Renal cortical epithelial cell (primary cell): ENCODE results near the gene DCAF8L2. TPM values are rescaled to one million over a fixed set of nuclear protein-coding genes. Genes with fewer than 3 reads are reported as not detected.
"Not testable (repeated sequence)": the region's sequence is repeated elsewhere in the genome, so short reads cannot be mapped to it uniquely, and the experiment has no call there.

Experiments used
- DNase-seq: peaks from one replicate; pipeline ENCODE4 v3.0.0-alpha.2; 2011; ENCODE audit warnings: low read depth
- total RNA-seq: library from RNA; depleted of rRNA; stranded (reverse); fragments of >200 nt; gene quantifications from 2 replicates; pipeline ENCODE4 v1.2.3, GENCODE V29; 2014

DCAF8L2 gene
- total RNA-seq, 1 donor from 2014 or later: not detected

DNA sequence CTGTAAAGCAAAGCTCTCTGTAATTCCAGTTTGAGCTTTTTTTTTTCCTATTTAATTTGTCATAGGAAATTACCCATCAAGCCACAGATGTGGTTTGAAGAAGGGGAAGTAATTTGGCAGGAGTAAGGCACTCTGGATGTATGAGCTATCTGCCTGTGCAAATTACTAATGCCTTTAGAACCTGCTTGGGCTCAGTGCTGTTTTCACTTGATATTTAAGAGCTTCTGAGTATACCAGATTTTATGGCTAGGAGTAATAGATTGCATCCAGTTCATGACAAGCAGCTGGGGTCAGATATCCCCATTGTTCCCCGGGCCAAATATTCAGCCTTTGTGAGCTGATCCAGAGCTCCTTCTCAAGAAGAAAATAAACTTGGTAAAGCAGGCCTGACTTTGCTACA is 89.1 kb downstream of the DCAF8L2 start:
- DNase-seq: no peak

DNA sequence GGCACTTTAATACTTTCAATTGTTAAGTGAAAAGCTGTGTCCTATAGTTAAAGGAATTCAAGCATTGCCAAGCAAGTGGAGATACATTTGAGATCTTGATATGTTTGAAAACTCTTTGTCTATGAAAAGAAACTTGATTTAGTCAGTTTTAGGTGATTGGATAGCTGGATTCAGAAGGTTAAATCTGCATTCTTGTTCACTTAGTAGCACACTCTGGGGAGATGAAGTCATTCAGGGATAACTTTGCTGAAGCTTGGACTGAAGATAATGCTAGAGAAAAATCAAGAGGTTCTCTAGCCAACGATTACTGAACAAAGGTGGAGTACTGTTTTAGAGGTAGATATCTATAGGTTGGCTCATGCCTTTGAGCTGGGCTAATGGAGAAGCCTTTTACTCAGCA is 90.6 kb downstream of the DCAF8L2 start:
- DNase-seq: no peak

DNA sequence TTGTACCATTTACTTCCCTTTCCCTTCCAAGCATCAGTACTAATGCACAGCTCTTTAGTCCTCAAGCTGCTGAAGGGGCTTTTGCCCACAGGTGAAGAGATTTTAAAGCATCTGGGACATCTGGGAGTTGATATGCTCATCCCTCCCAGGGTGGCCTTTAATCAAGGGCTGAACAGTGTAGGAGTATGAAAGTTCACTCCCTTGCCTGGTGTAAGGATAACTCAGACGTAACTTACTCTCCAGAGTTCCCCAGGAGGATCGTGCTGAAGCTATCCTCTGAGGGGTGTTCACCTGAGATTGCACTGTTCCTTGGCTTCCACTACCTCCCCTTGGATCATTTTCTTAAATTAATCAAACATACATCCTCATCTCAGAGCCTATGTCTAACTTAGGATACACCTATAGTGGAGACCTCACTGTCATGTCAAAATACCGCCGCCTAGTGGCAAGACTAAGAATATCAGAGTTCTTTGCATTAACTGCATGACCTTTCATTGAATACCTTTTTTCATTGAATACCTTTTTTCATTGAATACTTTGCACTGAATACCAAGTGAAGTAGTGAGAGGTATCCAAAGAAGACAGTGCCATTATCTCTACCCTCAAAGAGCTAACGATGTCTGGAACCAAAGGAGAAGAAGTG is 93.5 kb downstream of the DCAF8L2 start:
- not testable (repeated sequence) for DNase-seq

DNA sequence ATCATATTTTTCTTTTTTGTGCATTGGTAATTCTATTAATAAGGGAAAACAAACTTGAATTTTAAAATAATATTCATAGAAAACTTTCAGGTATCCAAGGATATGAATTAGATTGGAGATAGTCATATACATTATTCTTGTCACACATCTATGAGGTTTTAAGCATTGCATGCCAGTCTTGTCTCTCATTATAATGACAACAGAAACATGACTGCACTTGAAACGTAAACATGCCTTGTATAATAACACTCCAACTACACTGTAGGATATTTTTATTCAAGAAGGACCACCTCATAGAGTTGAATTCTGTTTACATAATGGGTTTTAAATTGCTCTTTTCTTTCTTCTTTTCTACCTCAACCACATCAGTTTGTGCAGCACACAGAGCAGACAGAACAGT is 104.5 kb downstream of the DCAF8L2 start:
- DNase-seq: no peak

DNA sequence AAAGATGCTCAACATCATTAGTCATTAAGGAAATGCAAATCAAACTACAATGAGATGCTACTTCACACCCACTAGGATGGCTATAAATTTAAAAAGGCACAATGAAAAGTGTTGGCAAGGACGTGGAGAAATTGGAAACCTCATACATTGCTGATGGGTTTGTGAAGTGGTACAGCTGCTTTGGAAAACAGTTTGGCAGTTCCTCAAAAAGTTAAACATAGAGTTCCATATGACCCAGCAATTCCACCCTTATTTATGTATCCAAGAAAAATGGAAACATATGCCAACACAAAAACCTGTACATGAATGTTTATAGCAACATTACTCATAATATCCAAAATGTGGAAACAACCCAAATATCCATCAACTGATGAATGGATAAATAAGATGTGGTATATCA is 116.4 kb downstream of the DCAF8L2 start:
- DNase-seq: no peak

DNA sequence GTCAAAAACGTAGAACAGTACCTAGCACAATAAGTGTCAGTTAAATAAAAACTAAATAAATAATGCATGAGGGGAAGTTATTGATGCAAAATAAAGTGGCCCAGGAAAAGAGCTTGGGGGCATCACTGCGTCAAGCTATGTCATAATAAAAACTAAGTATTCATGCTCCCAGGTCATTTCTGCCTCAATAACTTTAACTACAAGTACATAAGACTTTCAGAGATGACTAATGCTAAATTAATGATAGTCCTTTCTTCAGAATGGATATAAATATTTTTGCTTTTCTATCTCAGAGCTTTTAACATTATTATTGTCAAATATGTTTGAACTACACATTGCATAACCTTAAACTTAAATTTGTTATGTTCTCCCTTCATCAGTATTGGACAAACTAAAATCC is 125.5 kb downstream of the DCAF8L2 start:
- DNase-seq: peak; percentile 64

DNA sequence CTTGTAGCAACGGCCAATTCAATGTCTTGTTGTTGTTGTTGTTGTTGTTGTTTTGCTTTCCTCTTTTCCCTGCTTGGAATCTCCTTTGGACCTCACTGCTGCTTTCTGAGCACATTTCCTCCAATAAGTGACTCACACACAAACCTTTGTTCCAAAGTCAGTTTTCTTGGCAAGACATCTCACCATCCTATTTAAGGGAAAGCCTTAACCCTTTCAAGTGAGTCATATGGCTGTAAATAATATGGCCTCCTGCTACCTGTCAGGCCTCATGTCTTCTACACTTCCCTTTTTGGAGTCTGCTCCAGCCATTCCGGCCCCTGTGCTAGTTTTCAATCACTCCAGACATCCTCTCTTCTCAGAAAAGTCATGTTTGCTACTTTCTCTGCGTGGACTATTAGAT is 138.1 kb downstream of the DCAF8L2 start:
- DNase-seq: peak; percentile 45

DNA sequence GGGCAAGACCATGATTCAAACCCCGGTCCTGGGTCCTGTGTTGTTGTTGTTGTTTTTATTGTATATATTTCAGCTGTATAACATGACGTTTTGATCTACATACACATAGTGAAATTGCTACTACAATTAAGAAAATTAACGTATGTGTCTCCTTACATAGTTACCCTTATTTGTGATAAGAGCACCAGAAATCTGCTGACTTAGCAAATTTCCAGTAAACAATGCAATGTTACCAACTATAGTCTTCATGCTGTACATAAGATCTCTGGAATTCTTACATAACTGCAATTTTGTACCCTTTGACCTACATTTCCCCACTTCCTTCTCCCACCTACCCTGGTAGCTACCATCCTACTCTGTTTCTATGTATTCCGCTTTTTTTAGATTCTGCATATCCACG is 141.8 kb downstream of the DCAF8L2 start:
- no peak for DNase-seq

DNA sequence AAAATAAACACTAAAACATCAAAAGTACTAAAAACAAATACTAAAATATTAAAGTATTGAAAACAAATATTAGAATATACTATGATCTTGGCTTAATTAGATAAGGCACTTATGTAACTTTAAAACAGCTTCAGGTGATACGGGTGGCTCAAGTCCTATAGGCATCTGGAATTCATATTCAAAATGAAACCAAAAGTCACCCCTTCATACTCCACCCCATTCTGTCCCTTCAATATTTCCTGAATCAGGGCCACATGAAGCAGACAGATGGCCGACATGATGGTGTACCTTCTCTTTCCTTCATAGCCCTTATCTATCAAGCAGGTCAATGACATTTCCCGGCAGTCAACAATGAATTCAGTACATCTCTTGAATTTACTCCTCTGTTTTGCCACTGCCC is 145.8 kb downstream of the DCAF8L2 start:
- DNase-seq: no peak

DNA sequence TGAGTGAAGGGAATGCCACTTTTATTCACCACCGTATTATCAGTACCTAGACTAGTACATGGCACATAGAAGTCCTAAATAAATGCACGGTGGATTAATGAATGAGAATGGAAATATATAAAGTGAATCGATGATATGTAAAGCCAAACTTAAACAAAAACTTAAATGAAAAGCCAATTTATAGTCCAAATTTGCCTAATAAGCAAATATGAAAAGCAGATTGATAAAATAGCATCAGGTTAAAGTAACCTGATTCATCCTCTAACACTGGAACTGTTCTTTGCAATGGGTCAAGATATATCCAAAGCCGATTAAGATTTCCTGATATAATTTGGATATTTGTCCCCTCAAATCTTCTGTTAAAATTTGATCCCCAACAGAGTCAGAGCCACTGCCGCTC is 150.8 kb downstream of the DCAF8L2 start:
- DNase-seq: no peak

DNA sequence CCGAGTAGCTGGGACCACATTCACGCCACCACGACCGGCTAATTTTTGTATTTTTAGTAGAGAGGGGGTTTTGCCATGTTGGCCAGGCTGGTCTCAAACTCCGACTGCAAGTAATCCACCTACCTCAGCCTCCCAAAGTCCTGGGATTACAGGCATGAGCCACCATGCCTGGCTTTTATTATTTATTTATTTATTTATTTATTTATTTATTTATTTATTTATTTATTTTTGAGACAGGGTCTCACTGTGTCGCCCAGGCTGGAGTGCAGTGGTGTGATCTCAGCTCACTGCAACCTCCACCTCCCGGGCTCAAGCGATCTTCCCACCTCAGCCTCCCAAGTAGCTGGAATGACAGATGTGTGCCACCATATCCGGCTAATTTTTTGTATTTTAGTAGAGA is 153.4 kb downstream of the DCAF8L2 start:
- DNase-seq: not testable (repeated sequence)

DNA sequence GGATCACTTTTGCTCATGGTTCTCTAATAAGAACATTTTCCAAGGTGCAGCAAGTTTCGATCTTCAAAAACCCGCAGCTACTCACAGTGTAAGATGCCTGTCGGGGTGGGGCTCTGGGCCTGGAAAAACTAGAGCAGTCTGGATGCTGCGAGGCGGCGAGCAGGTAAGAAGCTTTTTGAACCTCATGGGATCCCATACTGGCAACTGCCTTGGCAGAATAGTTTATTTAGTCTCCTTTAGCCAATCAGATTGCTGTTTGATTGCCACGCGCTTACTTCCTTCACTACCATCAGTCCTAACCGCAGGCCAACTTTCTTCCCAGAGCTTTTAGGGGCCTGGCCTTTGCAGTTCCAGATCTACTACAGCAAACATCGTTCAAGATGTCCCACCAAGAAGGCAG is 156.4 kb downstream of the DCAF8L2 start:
- DNase-seq: no peak

DNA sequence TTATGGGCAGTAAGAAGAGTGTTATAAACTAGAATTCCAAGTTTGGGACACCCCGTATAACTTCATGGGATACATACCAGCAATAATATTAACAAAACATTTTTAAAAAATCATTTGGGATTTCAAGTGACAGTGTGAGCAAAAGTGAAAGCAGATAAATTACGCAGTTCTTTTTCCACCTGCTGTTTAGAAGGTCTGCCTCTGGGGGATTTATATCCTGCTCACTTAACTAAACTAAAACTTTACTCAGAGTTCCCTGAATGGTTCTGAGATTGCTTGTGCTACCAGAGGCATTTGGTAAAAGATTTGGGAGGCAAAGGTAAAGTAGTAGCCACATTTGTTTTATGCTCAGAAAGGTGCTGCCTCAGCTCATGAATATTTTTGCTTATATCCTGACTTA is 160.2 kb downstream of the DCAF8L2 start:
- DNase-seq: not testable (repeated sequence)

DNA sequence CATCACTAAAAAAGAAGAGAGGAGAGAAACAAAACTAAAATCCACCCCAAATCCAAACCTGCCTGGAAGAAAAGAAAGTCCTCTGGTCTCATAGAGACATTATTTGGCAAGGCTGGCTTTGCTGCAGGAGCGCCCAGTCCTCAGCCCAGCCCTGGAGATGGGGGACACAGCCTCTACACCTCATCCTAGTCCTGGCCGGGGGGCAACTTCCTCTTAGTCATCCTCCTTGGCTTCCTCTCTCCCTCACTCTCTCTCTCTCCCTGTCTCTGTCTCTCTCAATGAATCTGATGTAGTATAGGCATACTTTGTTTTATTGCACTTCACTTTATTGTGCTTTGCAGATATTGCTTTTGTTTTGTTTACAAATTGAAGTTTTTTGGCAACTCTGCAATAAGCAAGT is 161.8 kb downstream of the DCAF8L2 start:
- no peak for DNase-seq

DNA sequence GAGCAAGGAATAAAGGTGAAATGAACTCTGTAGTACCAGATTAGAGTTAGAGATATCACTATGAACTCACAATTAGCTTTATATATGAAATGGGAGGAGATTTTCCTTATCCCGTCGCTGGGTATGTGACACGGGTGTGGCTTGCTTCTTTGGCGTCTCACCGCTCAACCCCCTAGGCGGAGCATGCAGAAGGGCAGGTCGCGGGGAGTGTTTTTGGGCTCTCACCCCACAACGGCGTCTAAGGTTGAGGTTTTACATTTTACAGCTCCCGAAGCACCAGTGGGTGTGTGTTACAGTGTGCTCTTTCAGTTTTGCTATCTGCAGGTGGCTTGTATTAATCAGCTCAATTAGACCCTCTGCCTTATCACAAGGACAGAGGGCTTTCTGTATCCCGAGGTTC is 175.6 kb downstream of the DCAF8L2 start:
- no peak for DNase-seq

DNA sequence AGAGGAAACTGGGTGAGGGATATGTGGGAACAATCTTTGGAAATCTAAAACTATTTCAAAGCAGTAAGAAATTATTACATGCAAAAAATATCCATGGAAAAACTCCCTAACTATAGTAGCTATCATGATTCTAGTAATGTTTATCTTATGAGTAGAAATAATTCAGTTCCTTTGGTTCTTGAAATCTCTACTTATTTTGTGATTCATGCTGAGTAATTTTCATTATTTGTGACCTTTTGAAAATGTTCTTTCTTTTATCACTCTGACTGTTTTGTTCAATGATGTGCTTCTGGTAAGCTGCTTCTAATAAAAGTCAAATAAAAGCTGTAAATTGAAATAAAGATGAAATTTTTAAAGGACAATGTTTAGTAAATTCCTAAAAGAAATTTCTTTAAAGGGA is 177.2 kb downstream of the DCAF8L2 start:
- no peak for DNase-seq

DNA sequence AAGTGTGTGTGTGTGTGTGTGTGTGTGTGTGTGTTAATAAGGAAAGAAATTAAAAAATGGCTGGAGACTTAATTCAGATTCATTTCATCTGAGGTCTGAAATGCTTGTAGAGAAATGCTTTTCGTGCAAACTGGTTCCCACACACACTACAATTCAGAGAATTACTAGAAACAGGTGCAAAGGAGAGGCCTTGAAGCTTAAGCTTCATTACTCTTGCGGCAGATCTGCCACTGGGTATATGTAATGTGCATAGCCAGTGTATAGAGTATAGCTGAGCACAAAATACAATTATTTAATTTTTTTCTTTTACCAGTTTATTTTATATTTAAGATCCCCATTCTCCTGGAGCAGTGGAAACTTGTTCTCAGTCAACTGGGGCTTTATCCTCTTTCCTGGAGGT is 185.8 kb downstream of the DCAF8L2 start:
- no peak for DNase-seq

DNA sequence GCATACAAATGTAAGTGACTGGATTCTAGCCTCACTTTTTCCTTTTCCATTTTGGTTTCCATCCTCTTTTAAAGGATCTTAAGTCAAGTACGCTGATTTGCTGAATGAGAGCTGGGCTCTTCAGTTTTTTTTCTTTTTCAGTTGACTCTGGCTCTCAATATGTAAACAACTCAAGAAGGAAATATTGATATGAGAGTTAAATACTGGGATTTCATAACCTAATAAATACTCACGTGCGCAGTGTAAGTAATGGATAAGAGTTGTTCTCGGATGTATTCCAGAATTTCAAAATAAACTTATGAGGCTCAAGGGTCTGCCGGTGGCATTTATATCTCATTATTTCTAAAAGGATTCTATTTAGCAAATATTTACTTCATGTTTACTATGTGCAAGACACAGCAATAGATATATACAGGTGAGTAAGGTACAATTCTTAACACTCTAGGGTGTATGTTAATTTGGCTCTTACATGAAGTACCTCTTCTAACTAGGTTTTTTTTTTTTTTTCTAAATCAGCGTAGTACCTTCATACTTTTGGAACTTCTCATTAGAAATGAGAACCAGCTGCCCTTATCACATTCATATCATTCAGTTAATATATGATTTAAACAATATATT is 206.6 kb downstream of the DCAF8L2 start:
- DNase-seq: no peak

DNA sequence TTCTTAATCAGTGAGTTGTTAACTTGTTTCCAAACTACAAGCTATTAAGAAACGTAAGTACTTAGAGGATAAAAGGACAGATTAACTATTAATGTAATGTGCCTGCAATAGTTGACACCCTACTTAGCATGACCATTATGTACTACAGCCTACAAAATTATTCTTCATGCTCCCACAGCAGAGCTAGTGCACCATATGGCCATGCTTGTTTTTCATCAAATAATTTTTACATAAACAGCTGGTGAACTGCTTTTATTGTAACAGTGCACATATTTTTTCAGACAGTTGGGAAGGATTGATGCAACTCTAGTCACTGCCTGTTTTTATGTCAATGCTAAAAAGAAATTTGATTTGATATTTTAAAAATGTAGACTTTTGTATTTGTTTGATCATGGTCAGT is 207.4 kb downstream of the DCAF8L2 start:
- peak; percentile 0 for DNase-seq

Other genes starting within 250 kb of the DCAF8L2 start
- not detected in 2 replicates for gene PPP4R3C, start 127.0 kb upstream of the DCAF8L2 start, total RNA-seq
- gene MAGEB10, start 217.6 kb downstream of the DCAF8L2 start, total RNA-seq: not detected in 2 replicates